NB4 (cell line): ENCODE results near the gene TRIO.

Experiments
- MYC ChIP-seq: IDR thresholded peaks from 2 replicates; pipeline ENCODE4 v1.6.1; 2011; ENCODE audit warnings: low read depth, low read length
- POLR2A ChIP-seq: IDR thresholded peaks from 2 replicates; pipeline ENCODE4 v1.6.1; 2011; ENCODE audit warnings: mild to moderate bottlenecking; ENCODE audit not compliant: insufficient read length; ENCODE audit errors: extremely low read depth
- TF ChIP-seq, protein P1 (sequence below): IDR thresholded peaks from one replicate; pipeline ENCODE4 v1.5.1; 2012; ENCODE audit warnings: low read depth, low read length
- TF ChIP-seq, protein P2 (sequence below): IDR thresholded peaks from 2 replicates; pipeline ENCODE4 v1.6.1; 2011; ENCODE audit warnings: low read depth, low read length

DNA sequence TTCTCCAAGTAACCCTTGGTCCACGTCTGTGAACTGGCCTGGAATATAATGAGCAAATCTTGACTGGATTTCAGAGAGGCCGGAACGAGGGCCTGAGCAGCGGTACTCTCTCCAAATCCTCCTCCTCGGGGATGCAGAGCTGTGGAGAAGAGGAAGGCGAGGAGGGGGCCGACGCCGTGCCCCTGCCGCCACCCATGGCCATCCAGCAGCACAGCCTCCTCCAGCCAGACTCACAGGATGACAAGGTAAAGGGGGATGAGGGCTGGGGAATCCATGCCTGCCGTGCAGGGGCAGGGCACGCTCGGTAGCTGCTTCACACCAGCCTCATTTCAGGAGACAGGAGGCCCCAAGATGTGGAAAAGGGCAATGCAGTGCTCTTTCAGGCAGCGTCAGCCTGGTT is 319.5 kb downstream of the TRIO start:
- TF ChIP-seq POLR2A (no peak), MYC (no peak)
- TF ChIP-seq, protein P1, sequence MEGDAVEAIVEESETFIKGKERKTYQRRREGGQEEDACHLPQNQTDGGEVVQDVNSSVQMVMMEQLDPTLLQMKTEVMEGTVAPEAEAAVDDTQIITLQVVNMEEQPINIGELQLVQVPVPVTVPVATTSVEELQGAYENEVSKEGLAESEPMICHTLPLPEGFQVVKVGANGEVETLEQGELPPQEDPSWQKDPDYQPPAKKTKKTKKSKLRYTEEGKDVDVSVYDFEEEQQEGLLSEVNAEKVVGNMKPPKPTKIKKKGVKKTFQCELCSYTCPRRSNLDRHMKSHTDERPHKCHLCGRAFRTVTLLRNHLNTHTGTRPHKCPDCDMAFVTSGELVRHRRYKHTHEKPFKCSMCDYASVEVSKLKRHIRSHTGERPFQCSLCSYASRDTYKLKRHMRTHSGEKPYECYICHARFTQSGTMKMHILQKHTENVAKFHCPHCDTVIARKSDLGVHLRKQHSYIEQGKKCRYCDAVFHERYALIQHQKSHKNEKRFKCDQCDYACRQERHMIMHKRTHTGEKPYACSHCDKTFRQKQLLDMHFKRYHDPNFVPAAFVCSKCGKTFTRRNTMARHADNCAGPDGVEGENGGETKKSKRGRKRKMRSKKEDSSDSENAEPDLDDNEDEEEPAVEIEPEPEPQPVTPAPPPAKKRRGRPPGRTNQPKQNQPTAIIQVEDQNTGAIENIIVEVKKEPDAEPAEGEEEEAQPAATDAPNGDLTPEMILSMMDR = no peak
- TF ChIP-seq, protein P2, sequence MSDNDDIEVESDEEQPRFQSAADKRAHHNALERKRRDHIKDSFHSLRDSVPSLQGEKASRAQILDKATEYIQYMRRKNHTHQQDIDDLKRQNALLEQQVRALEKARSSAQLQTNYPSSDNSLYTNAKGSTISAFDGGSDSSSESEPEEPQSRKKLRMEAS = no peak
